OCI-LY3 (cell line): ENCODE measurements around the gene CACNA1A.
"Not testable (repeated sequence)": the region's sequence is repeated elsewhere in the genome, so short reads cannot be mapped to it uniquely, and the experiment has no call there.

Source experiments
- CTCF ChIP-seq: fragments of 200-600, 300-600 bp; sonication (generic); IDR thresholded peaks from 2 replicates; pipeline ENCODE4 v1.5.1; 2014; ENCODE audit warnings: antibody characterized with exemption, low read length, low read depth
- EZH2phosphoT487 ChIP-seq: fragments of 200-600 bp; shearing (Covaris generic); IDR thresholded peaks from 2 replicates; pipeline ENCODE4 v1.6.1; 2018; ENCODE audit warnings: antibody characterized with exemption, mixed run types, low read depth

DNA sequence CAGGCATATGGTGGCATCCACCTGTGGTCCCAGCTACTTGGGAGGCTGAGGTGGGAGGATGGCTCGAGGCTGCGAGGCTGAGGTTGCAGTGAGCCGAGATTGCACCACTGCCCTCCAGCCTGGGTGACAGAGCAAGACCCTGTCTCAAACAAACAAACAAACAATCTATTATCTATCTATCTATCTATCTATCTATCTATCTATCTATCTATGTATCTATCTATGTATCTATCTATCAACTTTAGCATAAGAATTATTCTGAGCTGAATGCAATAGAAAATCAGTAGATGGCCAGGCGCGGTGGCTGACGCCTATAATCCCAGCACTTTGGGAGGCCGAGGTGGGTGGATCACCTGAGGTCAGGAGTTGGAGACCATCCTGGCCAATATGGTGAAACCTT lies 304.2 kb downstream of the CACNA1A start:
- not testable (repeated sequence) for TF ChIP-seq CTCF, EZH2phosphoT487
